Measurements from ENCODE around the gene SCGN.
"Not testable (repeated sequence)": the region's sequence is repeated elsewhere in the genome, so short reads cannot be mapped to it uniquely, and the experiment has no call there.

SCGN gene

GRCh38 chr6:25746968-25747367 is 95.0 kb downstream of the SCGN start:
- H2BK120ac ChIP-seq (ENCODE audit: insufficient read depth, low read length, poor library complexity), result no peak overlapping the region
- no peaks in the 10 kb centered on the region for H3K9me3 ChIP-seq (ENCODE audit: insufficient read depth, low read depth, low read length)
- H3K4ac ChIP-seq (ENCODE audit: low read depth, low read length), result no peak overlapping the region
- no peak overlapping the region for H3K4me2 ChIP-seq (ENCODE audit: low read length)
- no peak overlapping the region for H4K12ac ChIP-seq (ENCODE audit: low read depth, low read length)
- H3K79me1 ChIP-seq (ENCODE audit: low read length), result no peaks in the 10 kb centered on the region
- no peak for DNase-seq
- H2BK12ac ChIP-seq (ENCODE audit: low read length), result no peak overlapping the region
- H3K23ac ChIP-seq (ENCODE audit: low read length), result no peak overlapping the region
- H3K27ac ChIP-seq (ENCODE audit: low read depth, low read length), result no peak overlapping the region
- no peak overlapping the region for H3K4me3 ChIP-seq (ENCODE audit: low read depth, low read length)
- no peak overlapping the region for H3K14ac ChIP-seq (ENCODE audit: low read length)
- no peak overlapping the region for H2AK5ac ChIP-seq (ENCODE audit: low read length)
- no peak overlapping the region for H4K91ac ChIP-seq (ENCODE audit: low read depth, low read length)
- H3K27me3 ChIP-seq (ENCODE audit: insufficient read depth, low read length), result no peaks in the 10 kb centered on the region
- H3K79me2 ChIP-seq (ENCODE audit: control insufficient read depth, insufficient read depth, low read length, poor library complexity), result no peaks in the 10 kb centered on the region
- H3K9ac ChIP-seq (ENCODE audit: low read length), result no peak overlapping the region
- no peak overlapping the region for H3K18ac ChIP-seq (ENCODE audit: low read length)
- H2BK5ac ChIP-seq (ENCODE audit: low read depth, low read length, poor library complexity), result no peak overlapping the region
- H4K8ac ChIP-seq (ENCODE audit: low read depth, low read length), result no peak overlapping the region
- no CpG with 5 or more reads among the region's 1 CpG for WGBS (ENCODE audit: extremely low coverage, insufficient coverage, insufficient read length)
- H3K4me1 ChIP-seq (ENCODE audit: control insufficient read depth in 1 of 2, insufficient read depth in 2 of 2, low read length in 2 of 2), result no peaks in the 10 kb centered on the region
- no peak overlapping the region for H2AFZ ChIP-seq (ENCODE audit: insufficient read depth, low read length, poor library complexity)
- H3K36me3 ChIP-seq (ENCODE audit: control insufficient read depth in 1 of 2, insufficient read depth in 2 of 2, low read length in 2 of 2), result no peaks in the 10 kb centered on the region

DNA sequence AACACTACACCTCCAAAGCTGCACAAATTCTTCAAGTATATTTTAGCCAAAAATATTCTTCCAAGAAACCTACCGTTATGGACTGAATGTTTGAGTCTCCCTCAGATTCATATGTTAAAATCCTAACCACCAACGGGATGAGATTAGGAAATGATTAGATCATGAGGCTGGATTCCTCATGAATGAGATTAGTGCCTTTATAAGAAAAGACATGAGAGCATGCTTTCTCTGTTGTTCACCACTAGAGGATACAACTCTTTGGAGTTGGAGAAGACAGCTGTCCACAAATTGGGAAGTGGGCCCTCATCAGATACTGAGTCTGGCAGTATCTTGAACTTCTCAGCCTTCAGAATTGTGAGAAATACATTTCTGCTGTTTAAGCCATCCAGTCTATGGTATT is 95.5 kb downstream of the SCGN start:
- H2BK5ac ChIP-seq (ENCODE audit: low read depth, low read length, poor library complexity), result no peak overlapping the region
- no peak overlapping the region for H2AK5ac ChIP-seq (ENCODE audit: low read length)
- H3K14ac ChIP-seq (ENCODE audit: low read length), result no peak overlapping the region
- H3K4me3 ChIP-seq (ENCODE audit: low read depth, low read length), result no peak overlapping the region
- no peak overlapping the region for H4K91ac ChIP-seq (ENCODE audit: low read depth, low read length)
- H3K4me2 ChIP-seq (ENCODE audit: low read length), result no peak overlapping the region
- H3K23ac ChIP-seq (ENCODE audit: low read length), result no peak overlapping the region
- peak in 1 of 2 donors; percentile 64 for DNase-seq
- H3K9me3 ChIP-seq (ENCODE audit: insufficient read depth, low read depth, low read length), result no peaks in the 10 kb centered on the region
- no CpG with 5 or more reads among the region's 2 CpGs for WGBS (ENCODE audit: extremely low coverage, insufficient coverage, insufficient read length)
- no peak overlapping the region for H2BK120ac ChIP-seq (ENCODE audit: insufficient read depth, low read length, poor library complexity)
- no peaks in the 10 kb centered on the region for H3K36me3 ChIP-seq (ENCODE audit: control insufficient read depth in 1 of 2, insufficient read depth in 2 of 2, low read length in 2 of 2)
- no peaks in the 10 kb centered on the region for H3K79me2 ChIP-seq (ENCODE audit: control insufficient read depth, insufficient read depth, low read length, poor library complexity)
- H3K79me1 ChIP-seq (ENCODE audit: low read length), result no peaks in the 10 kb centered on the region
- no peak overlapping the region for H2BK12ac ChIP-seq (ENCODE audit: low read length)
- no peaks in the 10 kb centered on the region for H3K27me3 ChIP-seq (ENCODE audit: insufficient read depth, low read length)
- no peak overlapping the region for H2AFZ ChIP-seq (ENCODE audit: insufficient read depth, low read length, poor library complexity)
- H3K27ac ChIP-seq (ENCODE audit: low read depth, low read length), result no peak overlapping the region
- H3K18ac ChIP-seq (ENCODE audit: low read length), result no peak overlapping the region
- H3K4ac ChIP-seq (ENCODE audit: low read depth, low read length), result no peak overlapping the region
- no peaks in the 10 kb centered on the region for H3K4me1 ChIP-seq (ENCODE audit: control insufficient read depth in 1 of 2, insufficient read depth in 2 of 2, low read length in 2 of 2)
- no peak overlapping the region for H4K8ac ChIP-seq (ENCODE audit: low read depth, low read length)
- no peak overlapping the region for H4K12ac ChIP-seq (ENCODE audit: low read depth, low read length)
- no peak overlapping the region for H3K9ac ChIP-seq (ENCODE audit: low read length)

DNA sequence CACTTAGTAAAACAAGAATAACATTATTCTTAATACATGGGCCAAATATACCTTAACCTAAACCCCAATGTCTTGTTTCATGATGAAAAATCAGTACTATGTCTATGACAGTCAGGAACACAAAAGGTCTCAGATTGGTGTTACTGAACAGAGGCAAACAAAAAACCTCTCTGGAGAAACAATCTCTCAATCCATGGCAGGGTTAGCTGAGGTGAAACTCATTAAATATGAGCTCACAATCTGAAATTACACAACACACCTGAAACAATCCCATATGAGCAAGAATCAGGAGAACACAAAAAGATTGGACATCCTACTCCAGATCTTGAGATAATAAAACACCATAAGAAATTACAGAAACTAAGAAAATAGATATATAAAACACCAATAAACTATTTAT is 96.0 kb downstream of the SCGN start:
- no peak overlapping the region for H2AK5ac ChIP-seq (ENCODE audit: low read length)
- H3K23ac ChIP-seq (ENCODE audit: low read length), result no peak overlapping the region
- H3K4me3 ChIP-seq (ENCODE audit: low read depth, low read length), result no peak overlapping the region
- H3K27me3 ChIP-seq (ENCODE audit: insufficient read depth, low read length), result no peaks in the 10 kb centered on the region
- no peak overlapping the region for H3K4ac ChIP-seq (ENCODE audit: low read depth, low read length)
- H3K4me2 ChIP-seq (ENCODE audit: low read length), result no peak overlapping the region
- H4K8ac ChIP-seq (ENCODE audit: low read depth, low read length), result no peak overlapping the region
- H2BK12ac ChIP-seq (ENCODE audit: low read length), result no peak overlapping the region
- no peak overlapping the region for H2BK120ac ChIP-seq (ENCODE audit: insufficient read depth, low read length, poor library complexity)
- no peak overlapping the region for H3K18ac ChIP-seq (ENCODE audit: low read length)
- no peak overlapping the region for H2BK5ac ChIP-seq (ENCODE audit: low read depth, low read length, poor library complexity)
- H3K14ac ChIP-seq (ENCODE audit: low read length), result no peak overlapping the region
- no peaks in the 10 kb centered on the region for H3K4me1 ChIP-seq (ENCODE audit: control insufficient read depth in 1 of 2, insufficient read depth in 2 of 2, low read length in 2 of 2)
- no peak overlapping the region for H2AFZ ChIP-seq (ENCODE audit: insufficient read depth, low read length, poor library complexity)
- H3K9me3 ChIP-seq (ENCODE audit: insufficient read depth, low read depth, low read length), result no peaks in the 10 kb centered on the region
- no peak overlapping the region for H3K9ac ChIP-seq (ENCODE audit: low read length)
- H4K12ac ChIP-seq (ENCODE audit: low read depth, low read length), result no peak overlapping the region
- H3K36me3 ChIP-seq (ENCODE audit: control insufficient read depth in 1 of 2, insufficient read depth in 2 of 2, low read length in 2 of 2), result no peaks in the 10 kb centered on the region
- no peak overlapping the region for H4K91ac ChIP-seq (ENCODE audit: low read depth, low read length)
- no peak overlapping the region for H3K27ac ChIP-seq (ENCODE audit: low read depth, low read length)
- H3K79me1 ChIP-seq (ENCODE audit: low read length), result no peaks in the 10 kb centered on the region
- DNase-seq, result peak in 1 of 2 donors; percentile 57
- H3K79me2 ChIP-seq (ENCODE audit: control insufficient read depth, insufficient read depth, low read length, poor library complexity), result no peaks in the 10 kb centered on the region

DNA sequence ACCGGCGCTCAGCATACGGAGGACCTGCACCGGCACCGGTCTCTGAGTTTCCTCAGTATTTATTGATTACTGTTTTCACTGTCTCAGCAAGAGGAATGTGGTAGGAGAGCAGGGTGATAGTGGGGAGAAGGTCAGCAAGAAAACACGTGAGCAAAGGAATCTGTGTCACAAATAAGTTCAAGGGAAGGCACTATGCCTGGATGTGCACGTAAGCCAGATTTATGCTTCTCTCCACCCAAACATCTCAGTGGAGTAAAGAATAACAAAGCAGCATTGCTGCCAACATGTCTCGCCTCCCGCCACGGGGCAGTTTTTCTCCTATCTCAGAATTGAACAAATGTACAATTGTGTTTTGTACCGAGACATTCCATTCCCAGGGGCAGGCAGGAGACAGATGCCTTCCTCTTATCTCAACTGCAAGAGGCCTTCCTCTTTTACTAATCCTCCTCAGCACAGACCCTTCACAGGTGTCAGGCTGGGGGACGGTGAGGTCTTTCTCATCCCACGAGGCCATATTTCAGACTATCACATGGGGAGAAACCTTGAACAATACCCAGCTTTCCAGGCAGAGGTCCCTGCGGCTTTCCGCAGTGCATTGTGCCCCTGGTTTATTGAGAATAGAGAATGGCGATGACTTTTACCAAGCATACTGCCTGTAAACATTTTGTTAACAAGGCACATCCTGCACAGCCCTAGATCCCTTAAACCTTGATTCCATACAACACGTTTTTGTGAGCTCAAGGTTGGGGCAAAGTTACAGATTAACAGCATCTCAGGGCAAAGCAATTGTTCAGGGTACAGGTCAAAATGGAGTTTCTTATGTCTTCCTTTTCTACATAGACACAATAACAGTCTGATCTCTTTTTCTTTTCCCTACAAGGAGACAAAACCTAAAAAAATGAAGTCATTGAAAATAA is 96.8 kb downstream of the SCGN start:
- not testable (repeated sequence) for H3K23ac ChIP-seq (ENCODE audit: low read length); H3K18ac ChIP-seq (ENCODE audit: low read length); H2BK5ac ChIP-seq (ENCODE audit: low read depth, low read length, poor library complexity); H2BK12ac ChIP-seq (ENCODE audit: low read length); H3K4ac ChIP-seq (ENCODE audit: low read depth, low read length); H2AK5ac ChIP-seq (ENCODE audit: low read length); H3K9me3 ChIP-seq (ENCODE audit: insufficient read depth, low read depth, low read length); H2AFZ ChIP-seq (ENCODE audit: insufficient read depth, low read length, poor library complexity); H3K36me3 ChIP-seq (ENCODE audit: control insufficient read depth in 1 of 2, insufficient read depth in 2 of 2, low read length in 2 of 2); H3K27me3 ChIP-seq (ENCODE audit: insufficient read depth, low read length); H2BK120ac ChIP-seq (ENCODE audit: insufficient read depth, low read length, poor library complexity); H3K79me1 ChIP-seq (ENCODE audit: low read length); H3K79me2 ChIP-seq (ENCODE audit: control insufficient read depth, insufficient read depth, low read length, poor library complexity); H4K12ac ChIP-seq (ENCODE audit: low read depth, low read length); H3K9ac ChIP-seq (ENCODE audit: low read length); H3K14ac ChIP-seq (ENCODE audit: low read length); H3K4me1 ChIP-seq (ENCODE audit: control insufficient read depth in 1 of 2, insufficient read depth in 2 of 2, low read length in 2 of 2); H4K8ac ChIP-seq (ENCODE audit: low read depth, low read length); H4K91ac ChIP-seq (ENCODE audit: low read depth, low read length); H3K27ac ChIP-seq (ENCODE audit: low read depth, low read length); DNase-seq; H3K4me3 ChIP-seq (ENCODE audit: low read depth, low read length); H3K4me2 ChIP-seq (ENCODE audit: low read length)
- no CpG with 5 or more reads among the region's 17 CpGs for WGBS (ENCODE audit: extremely low coverage, insufficient coverage, insufficient read length)
